ENCODE measurements around the gene TSPAN1.

TSPAN1 gene

GRCh38 chr1:46166521-46167462, 8.1 kb upstream of the TSPAN1 start:
- no peak overlapping the region for H3K18ac ChIP-seq (ENCODE audit: low read length)
- H3K4ac ChIP-seq (ENCODE audit: low read depth, low read length), result no peak overlapping the region
- H3K4me1 ChIP-seq (ENCODE audit: control insufficient read depth, low read depth, low read length), result peaks cover 5% of the 10 kb centered on the region
- H3K36me3 ChIP-seq (ENCODE audit: control insufficient read depth, insufficient read depth, low read length), result no peaks in the 10 kb centered on the region
- peak overlapping the region; percentile 85 for H3K56ac ChIP-seq (ENCODE audit: low read length)
- no peak overlapping the region for H2BK5ac ChIP-seq (ENCODE audit: low read length)
- H3K4me3 ChIP-seq (ENCODE audit: low read length), result no peak overlapping the region
- no peaks in the 10 kb centered on the region for H3K27me3 ChIP-seq (ENCODE audit: insufficient read depth, low read length, poor library complexity)
- H3K23ac ChIP-seq (ENCODE audit: low read length), result no peak overlapping the region
- H2BK120ac ChIP-seq (ENCODE audit: low read depth, low read length), result no peak overlapping the region
- H3K79me1 ChIP-seq (ENCODE audit: low read length), result no peaks in the 10 kb centered on the region
- no peak overlapping the region for H3K27ac ChIP-seq (ENCODE audit: low read depth, low read length)
- no peak for DNase-seq
- H3K9ac ChIP-seq (ENCODE audit: low read length), result peak overlapping the region; percentile 45
- no peak overlapping the region for H4K5ac ChIP-seq (ENCODE audit: low read length)
- peak overlapping the region; percentile 70 for H3K4me2 ChIP-seq (ENCODE audit: low read length)
- H3K79me2 ChIP-seq (ENCODE audit: control insufficient read depth, insufficient read depth, low read length), result no peaks in the 10 kb centered on the region
- no peak overlapping the region for H2BK15ac ChIP-seq (replicated peaks; ENCODE audit: low read depth)
- no peak overlapping the region for H4K8ac ChIP-seq (ENCODE audit: low read depth, low read length)
- no peak overlapping the region for H2AK5ac ChIP-seq (ENCODE audit: low read length)
- WGBS (ENCODE audit: extremely low coverage, insufficient coverage, low lambda C conversion rate), result no CpG with 5 or more reads among the region's 47 CpGs

GRCh38 chr1:46168477-46168876, 6.4 kb upstream of the TSPAN1 start:
- H3K4ac ChIP-seq (ENCODE audit: low read depth, low read length), result no peak overlapping the region
- no CpG with 5 or more reads among the region's 1 CpG for WGBS (ENCODE audit: extremely low coverage, insufficient coverage, low lambda C conversion rate)
- H4K8ac ChIP-seq (ENCODE audit: low read depth, low read length), result no peak overlapping the region
- H3K23ac ChIP-seq (ENCODE audit: low read length), result no peak overlapping the region
- H3K4me3 ChIP-seq (ENCODE audit: low read length), result no peak overlapping the region
- no peaks in the 10 kb centered on the region for H3K79me2 ChIP-seq (ENCODE audit: control insufficient read depth, insufficient read depth, low read length)
- H3K27ac ChIP-seq (ENCODE audit: low read depth, low read length), result no peak overlapping the region
- H2AK5ac ChIP-seq (ENCODE audit: low read length), result no peak overlapping the region
- H3K9ac ChIP-seq (ENCODE audit: low read length), result no peak overlapping the region
- H2BK5ac ChIP-seq (ENCODE audit: low read length), result no peak overlapping the region
- no peak overlapping the region for H4K5ac ChIP-seq (ENCODE audit: low read length)
- H3K4me2 ChIP-seq (ENCODE audit: low read length), result no peak overlapping the region
- H2BK120ac ChIP-seq (ENCODE audit: low read depth, low read length), result no peak overlapping the region
- no peak overlapping the region for H3K56ac ChIP-seq (ENCODE audit: low read length)
- no peak for DNase-seq
- no peak overlapping the region for H2BK15ac ChIP-seq (replicated peaks; ENCODE audit: low read depth)
- H3K79me1 ChIP-seq (ENCODE audit: low read length), result no peaks in the 10 kb centered on the region
- H3K27me3 ChIP-seq (ENCODE audit: insufficient read depth, low read length, poor library complexity), result no peaks in the 10 kb centered on the region
- H3K36me3 ChIP-seq (ENCODE audit: control insufficient read depth, insufficient read depth, low read length), result no peaks in the 10 kb centered on the region
- peaks cover 5% of the 10 kb centered on the region for H3K4me1 ChIP-seq (ENCODE audit: control insufficient read depth, low read depth, low read length)
- no peak overlapping the region for H3K18ac ChIP-seq (ENCODE audit: low read length)

- H3K56ac ChIP-seq (ENCODE audit: low read length), result no peak overlapping the region
- H3K4me1 ChIP-seq (ENCODE audit: control insufficient read depth, low read depth, low read length), result peaks cover 12% of the 10 kb centered on the region
- H2AK5ac ChIP-seq (ENCODE audit: low read length), result no peak overlapping the region
- H3K79me2 ChIP-seq (ENCODE audit: control insufficient read depth, insufficient read depth, low read length), result no peaks in the 10 kb centered on the region
- no peak overlapping the region for H3K18ac ChIP-seq (ENCODE audit: low read length)
- H2BK5ac ChIP-seq (ENCODE audit: low read length), result no peak overlapping the region
- H2BK120ac ChIP-seq (ENCODE audit: low read depth, low read length), result no peak overlapping the region
- no peaks in the 10 kb centered on the region for H3K79me1 ChIP-seq (ENCODE audit: low read length)
- no peak overlapping the region for H3K23ac ChIP-seq (ENCODE audit: low read length)
- WGBS (ENCODE audit: extremely low coverage, insufficient coverage, low lambda C conversion rate), result no CpG with 5 or more reads among the region's 3 CpGs
- no peak for DNase-seq
- no peak overlapping the region for H2BK15ac ChIP-seq (replicated peaks; ENCODE audit: low read depth)
- no peak overlapping the region for H3K4ac ChIP-seq (ENCODE audit: low read depth, low read length)
- no peak overlapping the region for H3K27ac ChIP-seq (ENCODE audit: low read depth, low read length)
- H4K8ac ChIP-seq (ENCODE audit: low read depth, low read length), result no peak overlapping the region
- H3K36me3 ChIP-seq (ENCODE audit: control insufficient read depth, insufficient read depth, low read length), result no peaks in the 10 kb centered on the region
- no peak overlapping the region for H3K9ac ChIP-seq (ENCODE audit: low read length)
- no peak overlapping the region for H3K4me2 ChIP-seq (ENCODE audit: low read length)
- H3K27me3 ChIP-seq (ENCODE audit: insufficient read depth, low read length, poor library complexity), result no peaks in the 10 kb centered on the region
- no peak overlapping the region for H3K4me3 ChIP-seq (ENCODE audit: low read length)
- no peak overlapping the region for H4K5ac ChIP-seq (ENCODE audit: low read length)
Measured at GRCh38 chr1:46169811-46170454, 5.0 kb upstream of the TSPAN1 start.

GRCh38 chr1:46171351-46171750, 3.5 kb upstream of the TSPAN1 start:
- no peaks in the 10 kb centered on the region for H3K79me2 ChIP-seq (ENCODE audit: control insufficient read depth, insufficient read depth, low read length)
- H3K79me1 ChIP-seq (ENCODE audit: low read length), result no peaks in the 10 kb centered on the region
- no peaks in the 10 kb centered on the region for H3K36me3 ChIP-seq (ENCODE audit: control insufficient read depth, insufficient read depth, low read length)
- no peak overlapping the region for H2BK120ac ChIP-seq (ENCODE audit: low read depth, low read length)
- no CpG with 5 or more reads among the region's 8 CpGs for WGBS (ENCODE audit: extremely low coverage, insufficient coverage, low lambda C conversion rate)
- no peak overlapping the region for H2AK5ac ChIP-seq (ENCODE audit: low read length)
- H2BK5ac ChIP-seq (ENCODE audit: low read length), result no peak overlapping the region
- H4K5ac ChIP-seq (ENCODE audit: low read length), result no peak overlapping the region
- no peak overlapping the region for H3K4ac ChIP-seq (ENCODE audit: low read depth, low read length)
- H3K27ac ChIP-seq (ENCODE audit: low read depth, low read length), result no peak overlapping the region
- no peak overlapping the region for H3K4me2 ChIP-seq (ENCODE audit: low read length)
- no peak overlapping the region for H3K23ac ChIP-seq (ENCODE audit: low read length)
- no peak overlapping the region for H3K56ac ChIP-seq (ENCODE audit: low read length)
- H3K4me3 ChIP-seq (ENCODE audit: low read length), result no peak overlapping the region
- no peaks in the 10 kb centered on the region for H3K27me3 ChIP-seq (ENCODE audit: insufficient read depth, low read length, poor library complexity)
- H4K8ac ChIP-seq (ENCODE audit: low read depth, low read length), result no peak overlapping the region
- H2BK15ac ChIP-seq (replicated peaks; ENCODE audit: low read depth), result no peak overlapping the region
- H3K4me1 ChIP-seq (ENCODE audit: control insufficient read depth, low read depth, low read length), result peaks cover 18% of the 10 kb centered on the region
- no peak overlapping the region for H3K9ac ChIP-seq (ENCODE audit: low read length)
- no peak for DNase-seq
- H3K18ac ChIP-seq (ENCODE audit: low read length), result peak overlapping the region; percentile 12

GRCh38 chr1:46171871-46172270, 3.0 kb upstream of the TSPAN1 start:
- Histone ChIP-seq H3K36me3 (ENCODE audit: control insufficient read depth, insufficient read depth, low read length) (no peaks in the 10 kb centered on the region), H3K56ac (ENCODE audit: low read length) (no peak overlapping the region), H3K27me3 (ENCODE audit: insufficient read depth, low read length, poor library complexity) (no peaks in the 10 kb centered on the region), H2BK5ac (ENCODE audit: low read length) (no peak overlapping the region), H3K9ac (ENCODE audit: low read length) (no peak overlapping the region), H3K4ac (ENCODE audit: low read depth, low read length) (no peak overlapping the region), H3K27ac (ENCODE audit: low read depth, low read length) (no peak overlapping the region), H3K18ac (ENCODE audit: low read length) (peak overlapping the region; percentile 12), H3K4me3 (ENCODE audit: low read length) (no peak overlapping the region), H4K5ac (ENCODE audit: low read length) (no peak overlapping the region), H3K23ac (ENCODE audit: low read length) (no peak overlapping the region), H2BK15ac (replicated peaks; ENCODE audit: low read depth) (no peak overlapping the region), H2BK120ac (ENCODE audit: low read depth, low read length) (no peak overlapping the region), H4K8ac (ENCODE audit: low read depth, low read length) (no peak overlapping the region), H3K79me2 (ENCODE audit: control insufficient read depth, insufficient read depth, low read length) (no peaks in the 10 kb centered on the region), H3K4me1 (ENCODE audit: control insufficient read depth, low read depth, low read length) (peaks cover 15% of the 10 kb centered on the region), H3K4me2 (ENCODE audit: low read length) (no peak overlapping the region), H3K79me1 (ENCODE audit: low read length) (no peaks in the 10 kb centered on the region), H2AK5ac (ENCODE audit: low read length) (no peak overlapping the region)
- no CpG with 5 or more reads among the region's 6 CpGs for WGBS (ENCODE audit: extremely low coverage, insufficient coverage, low lambda C conversion rate)
- peak; percentile 64 for DNase-seq
